H9 (cell line): ENCODE results near the gene CDH6. TPM values are rescaled to one million over a fixed set of nuclear protein-coding genes. Genes with fewer than 3 reads are reported as not detected.

Experiments used
- DNase-seq: peaks from one replicate; pipeline ENCODE4 v3.0.0-alpha.2; 2017
- H2AFZ ChIP-seq: one replicate; pipeline ENCODE4 v1.6.1; 2013; ENCODE audit warnings: mild to moderate bottlenecking, low read length, control low read depth, moderate library complexity
- H2AK5ac ChIP-seq: 2 replicates; pipeline ENCODE4 v1.6.1; 2013; ENCODE audit warnings: low read length, control low read depth, mixed read lengths; ENCODE audit not compliant: insufficient read length
- H2BK120ac ChIP-seq: one replicate; pipeline ENCODE4 v1.6.1; 2013; ENCODE audit warnings: low read depth, mild to moderate bottlenecking, low read length, control low read depth, inconsistent platforms; ENCODE audit not compliant: poor library complexity, severe bottlenecking
- H2BK12ac ChIP-seq: 2 replicates; pipeline ENCODE4 v1.6.1; 2013; ENCODE audit warnings: low read length, control low read depth, mixed read lengths, low read depth; ENCODE audit not compliant: insufficient read length
- H2BK15ac ChIP-seq: 2 replicates; pipeline ENCODE4 v1.6.1; 2013; ENCODE audit warnings: low read depth, low read length, control low read depth
- H2BK20ac ChIP-seq: one replicate; pipeline ENCODE4 v1.6.1; 2013; ENCODE audit warnings: low read depth, mild to moderate bottlenecking, low read length, control low read depth, inconsistent platforms; ENCODE audit not compliant: poor library complexity, severe bottlenecking
- H2BK5ac ChIP-seq: 2 replicates; pipeline ENCODE4 v1.6.1; 2013; ENCODE audit warnings: low read length, control low read depth, mixed read lengths; ENCODE audit not compliant: insufficient read length
- H3K14ac ChIP-seq: 2 replicates; pipeline ENCODE4 v1.6.1; 2013; ENCODE audit warnings: low read length, control low read depth; ENCODE audit not compliant: insufficient read depth
- H3K18ac ChIP-seq: 2 replicates; pipeline ENCODE4 v1.6.1; 2013; ENCODE audit warnings: low read depth, mild to moderate bottlenecking, mixed read lengths, low read length, control low read depth; ENCODE audit not compliant: insufficient read length
- H3K23ac ChIP-seq: 2 replicates; pipeline ENCODE4 v1.6.1; 2013; ENCODE audit warnings: low read length, control low read depth, mixed read lengths, low read depth; ENCODE audit not compliant: insufficient read length
- H3K23me2 ChIP-seq: 2 replicates; pipeline ENCODE4 v1.6.1; 2013; ENCODE audit warnings: low read depth, mild to moderate bottlenecking, mixed read lengths, low read length, control low read depth; ENCODE audit not compliant: insufficient read length, poor library complexity, severe bottlenecking
- H3K27ac ChIP-seq: 2 replicates; pipeline ENCODE4 v1.5.1; 2013; ENCODE audit warnings: low read length, control low read depth, mixed read lengths, low read depth; ENCODE audit not compliant: insufficient read length
- H3K27me3 ChIP-seq: 2 replicates; pipeline ENCODE4 v1.6.1; 2013; ENCODE audit warnings: low read length, control low read depth, inconsistent platforms; ENCODE audit not compliant: insufficient read depth
- H3K4ac ChIP-seq: 2 replicates; pipeline ENCODE4 v1.6.1; 2013; ENCODE audit warnings: low read depth, mild to moderate bottlenecking, control low read depth, inconsistent platforms, low read length, moderate library complexity
- H3K4me1 ChIP-seq: 2 replicates; pipeline ENCODE4 v1.6.1; 2013; ENCODE audit warnings: low read length, control low read depth, inconsistent platforms; ENCODE audit not compliant: insufficient read depth
- H3K4me2 ChIP-seq: 2 replicates; pipeline ENCODE4 v1.6.1; 2013; ENCODE audit warnings: low read length, control low read depth, mixed read lengths; ENCODE audit not compliant: insufficient read length, insufficient read depth
- H3K56ac ChIP-seq: 2 replicates; pipeline ENCODE4 v1.6.1; 2013; ENCODE audit warnings: low read depth, mild to moderate bottlenecking, mixed read lengths, low read length, control low read depth; ENCODE audit not compliant: insufficient read length
- H3K79me1 ChIP-seq: 2 replicates; pipeline ENCODE4 v1.6.1; 2013; ENCODE audit warnings: low read depth, mild to moderate bottlenecking, moderate library complexity, low read length, control low read depth, inconsistent platforms; ENCODE audit not compliant: insufficient read depth, poor library complexity, severe bottlenecking
- H3K79me2 ChIP-seq: 2 replicates; pipeline ENCODE4 v1.6.1; 2013; ENCODE audit warnings: low read length, control low read depth, inconsistent platforms; ENCODE audit not compliant: insufficient read depth
- H3K9ac ChIP-seq: 2 replicates; pipeline ENCODE4 v1.6.1; 2013; ENCODE audit warnings: low read length, control low read depth, mixed read lengths; ENCODE audit not compliant: insufficient read length; ENCODE audit errors: extremely low read depth
- H3K9me3 ChIP-seq: one replicate; pipeline ENCODE4 v1.6.1; 2013; ENCODE audit warnings: low read depth, low read length, inconsistent platforms; ENCODE audit not compliant: control insufficient read depth
- H3T11ph ChIP-seq: one replicate; pipeline ENCODE4 v1.6.1; 2013; ENCODE audit warnings: mild to moderate bottlenecking, low read length, control low read depth, inconsistent platforms
- H4K20me1 ChIP-seq: one replicate; pipeline ENCODE4 v1.6.1; 2013; ENCODE audit not compliant: control insufficient read depth, insufficient read length, insufficient read depth
- H4K5ac ChIP-seq: 2 replicates; pipeline ENCODE4 v1.6.1; 2013; ENCODE audit warnings: low read depth, mild to moderate bottlenecking, mixed read lengths, low read length, control low read depth; ENCODE audit not compliant: insufficient read length
- H4K8ac ChIP-seq: replicated peaks from 2 replicates; pipeline ENCODE4 v1.6.1; 2013; ENCODE audit warnings: low read length, control low read depth, mixed read lengths, low read depth; ENCODE audit not compliant: insufficient read length
- H4K91ac ChIP-seq: 2 replicates; pipeline ENCODE4 v1.6.1; 2013; ENCODE audit warnings: low read depth, mild to moderate bottlenecking, moderate library complexity, mixed read lengths, low read length, control low read depth; ENCODE audit not compliant: insufficient read length
- H3K27ac Mint-ChIP-seq, 3 experiments: 2 replicates in 2 of 3; 3 replicates in 1 of 3; pipeline ENCODE4 v1.8.0; 2020 to 2021; ENCODE audit warnings: mixed read lengths in 3 of 3, mild to moderate bottlenecking in 1 of 3, moderate library complexity in 1 of 3
- H3K27me3 Mint-ChIP-seq: 2 replicates; pipeline ENCODE4 v1.8.0; 2021; ENCODE audit warnings: low read depth, mild to moderate bottlenecking, moderate library complexity, mixed read lengths
- H3K36me3 Mint-ChIP-seq, 3 experiments: 2 replicates in 2 of 3; 3 replicates in 1 of 3; pipeline ENCODE4 v1.8.0; 2020 to 2021; ENCODE audit warnings: low read depth in 3 of 3, mixed read lengths in 3 of 3; ENCODE audit not compliant: insufficient read depth in 1 of 3
- H3K4me1 Mint-ChIP-seq, 2 experiments: 2 replicates each; pipeline ENCODE4 v1.8.0; 2020; ENCODE audit warnings: mixed read lengths in 2 of 2
- H3K4me3 Mint-ChIP-seq, 2 experiments: 2 replicates in 1 of 2; 3 replicates in 1 of 2; pipeline ENCODE4 v1.8.0; 2020 to 2021; ENCODE audit warnings: mild to moderate bottlenecking in 2 of 2, mixed read lengths in 2 of 2, moderate library complexity in 1 of 2
- H3K9me3 Mint-ChIP-seq, 2 experiments: 2 replicates in 1 of 2; 3 replicates in 1 of 2; pipeline ENCODE4 v1.8.0; 2020; ENCODE audit warnings: mild to moderate bottlenecking in 2 of 2, mixed read lengths in 2 of 2, moderate library complexity in 1 of 2
- CTCF ChIP-seq: fragments of 200-600 bp; sonication (generic); conservative IDR thresholded peaks from 3 replicates; pipeline ENCODE4 v1.8.0; 2021; ENCODE audit warnings: antibody characterized with exemption, mild to moderate bottlenecking
- WGBS: extraction: QIAGEN DNeasy Blood & Tissue Kit; methylation state at CpG from one replicate; pipeline ENCODE4 v1.1.7; 2013; ENCODE audit warnings: missing lambda C conversion rate, low lambda C conversion rate, mixed read lengths; ENCODE audit not compliant: insufficient read length; ENCODE audit errors: extremely low coverage; 5-methylcytosine and 5-hydroxymethylcytosine counted together
- total RNA-seq: library from RNA; stranded (reverse); gene quantifications from 2 replicates; pipeline ENCODE4 v1.2.1, GENCODE V29; 2021

CDH6 gene
- total RNA-seq, 1 experiment from 2014 or later: 11.7 TPM

GRCh38 chr5:31221001-31221400 is 27.5 kb downstream of the CDH6 start:
- H3K9me3 Mint-ChIP-seq: no peaks in the 10 kb centered on the region
- no peak for DNase-seq
- H2BK20ac ChIP-seq: no peak overlapping the region

More at GRCh38 chr5:31221001-31221400, 27.5 kb downstream of the CDH6 start:
- Histone ChIP-seq H3K4ac (no peak overlapping the region), H3K23ac (no peak overlapping the region), H3K9me3 (no peaks in the 10 kb centered on the region), H4K91ac (no peak overlapping the region), H2BK12ac (no peak overlapping the region), H2BK5ac (no peak overlapping the region), H2AK5ac (no peak overlapping the region), H4K20me1 (no peaks in the 10 kb centered on the region), H3K14ac (no peak overlapping the region), H3K23me2 (no peaks in the 10 kb centered on the region), H3K27me3 (no peaks in the 10 kb centered on the region), H4K8ac (no peak overlapping the region), H3K18ac (no peak overlapping the region), H3K79me1 (no peaks in the 10 kb centered on the region), H4K5ac (no peak overlapping the region), H3K4me1 (no peaks in the 10 kb centered on the region), H3K79me2 (no peaks in the 10 kb centered on the region), H3K56ac (no peak overlapping the region), H3K9ac (no peak overlapping the region), H2BK120ac (no peak overlapping the region), H2AFZ (no peak overlapping the region), H3T11ph (no peak overlapping the region), H3K27ac (no peak overlapping the region), H3K4me2 (no peak overlapping the region), H2BK15ac (no peak overlapping the region)
- Mint-ChIP-seq H3K4me1 (peaks cover 3 to 4% of the 10 kb centered on the region in 2 experiments; a peak in 2 of 4 replicates), H3K36me3 (0 out of 7 replicates have a peak, but pooled peaks cover 0 to 9% (median 0%) of the 10 kb centered on the region in 3 experiments), H3K4me3 (no peak overlapping the region), H3K27me3 (no peaks in the 10 kb centered on the region), H3K27ac (no peak overlapping the region)
- no peak for TF ChIP-seq CTCF
- no CpG with 5 or more reads among the region's 3 CpGs for WGBS
